ENCODE measurements around the gene POLG2.

POLG2 gene

GRCh38 chr17:64496786-64497564, at the start of gene POLG2:
TSS of gene POLG2 (minus strand) at chr17:64497054. CDS start at chr17:64496968, 86 bp downstream.
- DNase-seq (ENCODE audit: low read depth in 2 of 2), result peak; percentile 92 to 94

DNA sequence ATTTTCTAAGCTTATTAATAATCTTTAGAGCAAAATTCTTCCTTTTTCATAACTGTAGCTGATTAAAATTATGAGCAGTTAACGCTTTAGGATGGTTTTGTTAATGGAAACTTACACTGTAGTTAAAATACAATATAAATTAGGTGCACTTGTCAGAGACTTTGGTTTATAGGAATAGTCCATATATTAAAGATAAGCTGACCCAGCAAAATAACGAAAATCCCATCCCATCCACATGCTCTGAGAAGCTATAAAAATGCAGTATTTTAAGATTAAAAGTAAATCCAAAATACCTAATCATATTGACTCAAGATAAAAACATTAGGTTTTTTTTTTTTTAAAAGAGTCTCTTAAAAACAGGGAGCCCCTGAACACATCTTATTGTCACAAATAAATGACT, 47.9 kb upstream of the POLG2 start:
- no peak for DNase-seq (ENCODE audit: low read depth in 2 of 2)

- no peak for DNase-seq (ENCODE audit: low read depth in 2 of 2)
Observed at GRCh38 chr17:64540118-64540776, 43.4 kb upstream of the POLG2 start.

DNA sequence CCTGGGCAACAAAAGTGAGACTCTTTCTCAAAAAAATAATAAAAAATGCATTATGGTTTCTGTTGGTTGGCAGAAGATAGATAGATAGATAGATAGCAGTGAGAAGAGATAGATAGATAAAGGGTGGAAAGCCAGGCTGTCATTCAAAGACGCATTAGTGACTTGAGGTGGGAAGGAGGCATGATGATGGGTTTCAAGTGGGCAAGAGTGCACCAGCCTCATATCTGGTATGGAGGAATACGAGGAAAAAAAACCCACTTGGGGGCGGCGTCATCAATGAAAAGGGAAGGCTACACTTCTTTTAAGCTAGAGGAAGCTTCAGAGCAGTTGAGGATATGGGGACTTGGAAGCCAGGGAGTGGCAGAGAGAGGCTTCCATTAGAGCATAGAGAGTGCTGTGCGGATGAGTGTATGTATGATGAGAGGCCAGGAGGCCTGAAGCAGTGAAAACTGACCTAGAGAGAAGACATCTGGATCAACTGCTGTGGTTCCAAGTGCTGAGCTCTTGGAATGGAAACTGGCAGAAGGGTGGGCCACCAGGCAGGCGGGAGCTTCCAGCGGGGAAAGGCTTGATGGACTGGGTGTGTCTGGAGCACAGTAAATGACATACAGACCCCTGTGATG, 41.8 kb upstream of the POLG2 start:
- no peak for DNase-seq (ENCODE audit: low read depth in 2 of 2)

- DNase-seq (ENCODE audit: low read depth in 2 of 2), result no peak
Observed at GRCh38 chr17:64537488-64537887, 40.6 kb upstream of the POLG2 start.

GRCh38 chr17:64536913-64537312, 40.1 kb upstream of the POLG2 start:
- DNase-seq (ENCODE audit: low read depth in 2 of 2), result no peak

GRCh38 chr17:64535357-64535756, 38.5 kb upstream of the POLG2 start:
- DNase-seq (ENCODE audit: low read depth in 2 of 2), result no peak

DNA sequence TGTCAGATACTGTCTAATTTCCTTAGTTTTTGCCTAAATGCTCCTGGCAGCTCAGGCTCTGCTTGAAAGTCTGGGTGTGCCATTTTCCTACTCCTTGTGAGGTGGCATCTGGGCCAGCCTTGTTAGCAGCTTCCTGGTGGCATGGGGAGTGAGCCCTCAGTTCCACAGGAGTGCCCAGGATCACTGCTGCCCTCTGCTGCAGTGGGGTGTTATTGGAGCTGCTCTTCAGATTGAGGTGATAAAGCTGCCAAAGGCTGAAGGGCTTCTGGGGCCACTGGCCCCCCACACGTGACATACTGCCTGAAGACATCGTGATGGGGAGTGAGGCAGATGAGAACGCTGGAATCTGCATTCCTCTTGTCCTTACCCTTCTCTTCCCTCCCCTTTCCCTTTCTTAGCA, 37.3 kb upstream of the POLG2 start:
- DNase-seq (ENCODE audit: low read depth in 2 of 2), result no peak

- DNase-seq (ENCODE audit: low read depth in 2 of 2), result no peak
Observed at GRCh38 chr17:64533784-64534183, 36.9 kb upstream of the POLG2 start.

DNA sequence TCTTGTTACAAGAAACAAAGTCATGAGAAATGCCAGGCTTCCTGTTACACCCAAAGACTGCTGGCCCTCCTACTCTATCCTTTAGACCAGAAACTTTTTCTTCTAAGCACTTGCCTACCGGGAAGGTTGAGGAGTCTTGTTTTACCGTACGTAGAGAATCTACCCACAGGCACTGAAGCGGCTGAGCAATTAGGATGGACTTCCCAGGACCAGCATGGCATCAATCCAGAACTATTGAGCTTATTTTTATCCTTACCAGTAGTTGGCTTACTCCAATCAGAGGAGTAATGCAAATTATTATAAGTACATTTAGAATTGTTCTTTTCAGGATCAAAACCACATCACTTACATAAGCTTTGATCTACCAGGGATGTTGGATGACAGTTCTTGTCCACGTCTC, 35.6 kb upstream of the POLG2 start:
- DNase-seq (ENCODE audit: low read depth in 2 of 2), result no peak

DNA sequence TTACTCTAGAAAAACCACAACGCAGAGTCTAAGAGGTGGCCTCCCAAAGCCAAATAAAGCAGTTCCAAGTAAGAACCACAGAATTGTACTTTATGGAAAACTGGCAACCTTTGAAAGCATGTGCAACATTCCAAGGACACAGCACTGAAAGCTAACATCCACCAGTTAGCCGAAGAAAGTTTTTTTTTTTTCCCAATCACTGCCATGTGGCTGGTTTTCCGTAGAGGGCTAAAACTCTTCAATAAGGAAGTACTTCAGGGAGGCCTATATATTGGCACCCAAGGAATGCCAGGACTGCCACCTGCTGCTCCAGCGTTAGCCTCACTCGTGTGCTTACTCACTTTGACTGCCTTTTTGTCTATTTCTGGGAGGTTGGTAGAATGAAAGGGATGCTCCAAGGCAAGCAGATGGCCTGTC, 35.1 kb upstream of the POLG2 start:
- no peak for DNase-seq (ENCODE audit: low read depth in 2 of 2)

- no peak for DNase-seq (ENCODE audit: low read depth in 2 of 2)
Observed at GRCh38 chr17:64529221-64529620, 32.4 kb upstream of the POLG2 start.

- no peak for DNase-seq (ENCODE audit: low read depth in 2 of 2)
Observed at GRCh38 chr17:64527914-64528313, 31.1 kb upstream of the POLG2 start.

GRCh38 chr17:64520359-64520758, 23.5 kb upstream of the POLG2 start:
- no peak for DNase-seq (ENCODE audit: low read depth in 2 of 2)

DNA sequence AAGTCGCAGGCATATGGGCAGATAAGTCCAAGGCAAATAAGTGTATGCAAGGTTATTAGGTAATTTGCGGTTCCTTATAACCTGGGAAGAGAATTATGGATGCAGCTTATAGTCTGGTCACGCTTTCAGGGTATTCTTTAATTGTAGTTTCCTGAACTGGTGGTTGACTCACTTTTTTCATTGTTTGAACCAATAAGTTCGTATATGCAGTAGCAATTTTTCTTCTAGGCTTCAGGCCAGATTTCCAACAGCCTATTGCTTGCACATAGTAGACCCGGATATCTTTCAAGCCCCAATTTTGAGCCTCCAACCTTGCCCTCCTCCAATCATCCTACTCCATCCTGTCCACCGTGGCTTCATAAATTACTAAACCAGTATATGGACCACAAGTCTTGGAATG, 22.7 kb upstream of the POLG2 start:
- DNase-seq (ENCODE audit: low read depth in 2 of 2), result no peak

DNA sequence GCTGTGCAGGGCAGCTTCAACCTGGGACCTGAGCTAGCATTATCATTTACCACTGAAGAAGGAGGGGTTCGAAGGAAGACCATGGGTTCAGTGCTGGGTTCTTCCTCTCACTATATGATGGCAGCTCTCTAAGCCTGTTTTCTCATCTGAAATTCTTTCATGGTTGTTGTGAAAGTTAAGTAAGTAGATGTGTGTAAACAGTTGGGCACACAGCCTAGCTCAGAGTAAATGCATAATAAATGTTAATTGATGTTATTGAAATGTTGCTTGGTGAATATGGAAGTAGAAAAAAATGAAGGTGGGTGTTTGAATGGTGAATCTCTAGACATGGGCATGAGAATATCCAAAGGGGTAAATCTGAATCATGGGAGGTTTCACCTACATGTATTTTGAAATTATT, 19.0 kb upstream of the POLG2 start:
- DNase-seq (ENCODE audit: low read depth in 2 of 2), result no peak

DNA sequence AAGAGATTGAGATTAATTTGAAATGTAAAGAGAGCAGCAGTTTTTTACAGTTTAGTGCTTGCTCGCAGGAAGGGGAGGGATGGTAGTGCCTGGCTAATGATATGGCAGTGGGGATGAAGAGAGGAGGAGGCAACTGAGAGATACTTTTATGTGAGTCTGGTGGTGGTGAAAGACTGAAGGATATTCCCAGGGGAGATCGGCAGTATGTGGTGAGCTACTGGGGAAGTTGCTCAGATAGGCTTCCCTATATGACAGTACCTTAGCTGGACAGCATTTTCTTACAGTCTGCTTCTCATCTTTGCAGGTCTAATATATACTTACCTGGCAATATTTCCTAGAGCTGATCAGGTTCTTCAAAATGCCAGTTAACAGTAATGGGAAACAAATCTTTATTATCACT, 18.6 kb upstream of the POLG2 start:
- DNase-seq (ENCODE audit: low read depth in 2 of 2), result no peak

- DNase-seq (ENCODE audit: low read depth in 2 of 2), result no peak
Observed at GRCh38 chr17:64509179-64509578, 12.3 kb upstream of the POLG2 start.

- no peak for DNase-seq (ENCODE audit: low read depth in 2 of 2)
Observed at GRCh38 chr17:64508683-64509082, 11.8 kb upstream of the POLG2 start.

- peak in 1 of 2 donors; percentile 18 for DNase-seq (ENCODE audit: low read depth in 2 of 2)
Observed at GRCh38 chr17:64507413-64507782, 10.5 kb upstream of the POLG2 start.

GRCh38 chr17:64506576-64507412, 9.9 kb upstream of the POLG2 start, which contains the start of gene CEP95:
TSS of gene CEP95 (plus strand) at chr17:64506977. CDS start at chr17:64507098, 121 bp downstream.
- DNase-seq (ENCODE audit: low read depth in 2 of 2), result peak; percentile 87 to 91

- DNase-seq (ENCODE audit: low read depth in 2 of 2), result peak; percentile 96 to 98
Observed at GRCh38 chr17:64506201-64506575, 9.3 kb upstream of the POLG2 start, which contains the start of gene DDX5. TSS of gene DDX5 (minus strand) at chr17:64506289. CDS start at chr17:64506119, 170 bp downstream.
